H1 (cell line): ENCODE data around the gene ADPRHL1. TPM values are rescaled to one million over a fixed set of nuclear protein-coding genes. Genes with fewer than 3 reads are reported as not detected.

Experiments
- CTCF ChIA-PET: fragments of 300-600 bp; sonication (Branson Sonifier 250); formaldehyde crosslinking; loops from one replicate; lab custom pipeline; 2021; ENCODE audit not compliant: partially characterized antibody; lab: Charles Lee
- POLR2A ChIA-PET: fragments of 300-600 bp; sonication (Branson Sonifier 250); formaldehyde crosslinking; loops from one replicate; lab custom pipeline; 2021; ENCODE audit warnings: inconsistent platforms; ENCODE audit not compliant: partially characterized antibody; lab: Charles Lee
- DNase-seq, 2 experiments: peaks; one replicate each; pipeline versions ENCODE4 v3.0.0 to v3.0.0-alpha.2; 2010 to 2022; ENCODE audit warnings: low spot score in 2 of 2, low read depth in 1 of 2, mixed read lengths in 1 of 2
- FAIRE-seq: peaks from 2 replicates; lab custom pipeline; 2011; peaks lifted over from hg19 to GRCh38; lab: Jason Lieb, UNC
- H2AFZ ChIP-seq: 2 replicates; pipeline ENCODE4 v1.8.1; 2012; ENCODE audit warnings: low read length, inconsistent platforms
- H2AK5ac ChIP-seq: 2 replicates; pipeline ENCODE4 v1.6.1; 2013; ENCODE audit warnings: low read depth, low read length
- H2BK120ac ChIP-seq: replicated peaks from 2 replicates; pipeline ENCODE3; 2013; ENCODE audit warnings: low read depth, low read length, inconsistent platforms
- H2BK12ac ChIP-seq: 2 replicates; pipeline ENCODE4 v1.6.1; 2013; ENCODE audit warnings: low read depth, low read length
- H2BK15ac ChIP-seq: 2 replicates; pipeline ENCODE4 v1.6.1; 2013; ENCODE audit warnings: low read length
- H2BK20ac ChIP-seq: 2 replicates; pipeline ENCODE4 v1.6.1; 2013; ENCODE audit warnings: low read length
- H2BK5ac ChIP-seq: 2 replicates; pipeline ENCODE4 v1.6.1; 2013; ENCODE audit warnings: low read depth, low read length
- H3K14ac ChIP-seq: 2 replicates; pipeline ENCODE4 v1.6.1; 2013; ENCODE audit warnings: inconsistent platforms; ENCODE audit not compliant: insufficient read length
- H3K18ac ChIP-seq: 2 replicates; pipeline ENCODE4 v1.6.1; 2013; ENCODE audit warnings: low read length; ENCODE audit errors: extremely low read depth
- H3K23ac ChIP-seq: 2 replicates; pipeline ENCODE4 v1.6.1; 2013; ENCODE audit warnings: inconsistent platforms; ENCODE audit not compliant: insufficient read length
- H3K23me2 ChIP-seq: 2 replicates; pipeline ENCODE4 v1.6.1; 2013; ENCODE audit warnings: low read depth, low read length
- H3K27ac ChIP-seq: 2 replicates; pipeline ENCODE4 v1.6.1; 2011; ENCODE audit warnings: low read depth, low read length, inconsistent platforms
- H3K27me3 ChIP-seq, 4 experiments: replicated peaks in 1 of 4; 1 replicate in 1 of 4; 2 replicates in 3 of 4; pipeline versions ENCODE4 v1.6.1 to v1.8.1; 2011 to 2013; ENCODE audit warnings: low read length in 3 of 4, mild to moderate bottlenecking in 3 of 4, inconsistent platforms in 2 of 4, mixed read lengths in 2 of 4, moderate library complexity in 1 of 4; ENCODE audit not compliant: control insufficient read depth in 3 of 4, insufficient read depth in 3 of 4; ENCODE audit errors: extremely low read depth in 1 of 4
- H3K36me3 ChIP-seq, 4 experiments: 2 replicates each; pipeline versions ENCODE4 v1.6.1 to v1.8.1; 2011 to 2013; ENCODE audit warnings: mild to moderate bottlenecking in 4 of 4, low read length in 3 of 4, moderate library complexity in 2 of 4, control low read depth in 1 of 4, inconsistent platforms in 1 of 4; ENCODE audit not compliant: insufficient read depth in 4 of 4, control insufficient read depth in 2 of 4
- H3K4ac ChIP-seq: replicated peaks from 2 replicates; pipeline ENCODE3; 2013; ENCODE audit warnings: low read length, low read depth, mixed read lengths, inconsistent platforms; ENCODE audit not compliant: insufficient read length
- H3K4me1 ChIP-seq, 4 experiments: replicated peaks in 1 of 4; 1 replicate in 1 of 4; 2 replicates in 3 of 4; pipeline versions ENCODE4 v1.6.1 to v1.8.1; 2011 to 2013; ENCODE audit warnings: low read length in 3 of 4, inconsistent platforms in 2 of 4, mixed read lengths in 1 of 4; ENCODE audit not compliant: insufficient read depth in 4 of 4, control insufficient read depth in 3 of 4
- H3K4me2 ChIP-seq, 2 experiments: 2 replicates each; pipeline versions ENCODE4 v1.6.1 to v1.8.1; 2011 to 2013; ENCODE audit warnings: low read depth in 2 of 2, low read length in 2 of 2, control low read depth in 1 of 2, inconsistent platforms in 1 of 2, mild to moderate bottlenecking in 1 of 2; ENCODE audit not compliant: insufficient read depth in 1 of 2
- H3K4me3 ChIP-seq, 4 experiments: fragments of 200-600, 300-600 bp in 1 of 4; sonication (generic), shearing (Covaris generic), sonication (Bioruptor Twin) in 1 of 4; 2 replicates each; pipeline versions ENCODE4 v1.5.1 to v1.8.1; 2011 to 2016; ENCODE audit warnings: low read length in 4 of 4, low read depth in 3 of 4, control low read depth in 2 of 4, inconsistent platforms in 2 of 4, mild to moderate bottlenecking in 2 of 4, mixed read lengths in 1 of 4, moderate library complexity in 1 of 4; ENCODE audit not compliant: insufficient read depth in 2 of 4; ENCODE audit errors: extremely low read depth in 1 of 4
- H3K56ac ChIP-seq: replicated peaks from 2 replicates; pipeline ENCODE3; 2013; ENCODE audit warnings: low read depth, mild to moderate bottlenecking, mixed read lengths, low read length, inconsistent platforms; ENCODE audit not compliant: insufficient read length
- H3K79me1 ChIP-seq: 2 replicates; pipeline ENCODE4 v1.6.1; 2013; ENCODE audit warnings: low read depth, low read length, control low read depth
- H3K79me2 ChIP-seq, 2 experiments: 2 replicates each; pipeline versions ENCODE4 v1.6.1 to v1.8.1; 2012 to 2013; ENCODE audit warnings: low read length in 2 of 2, mild to moderate bottlenecking in 2 of 2, inconsistent platforms in 1 of 2; ENCODE audit not compliant: insufficient read depth in 2 of 2, control insufficient read depth in 1 of 2
- H3K9ac ChIP-seq, 4 experiments: replicated peaks in 1 of 4; 1 replicate in 1 of 4; 2 replicates in 3 of 4; pipeline versions ENCODE4 v1.6.1 to v1.8.1; 2011 to 2013; ENCODE audit warnings: low read depth in 3 of 4, low read length in 3 of 4, control low read depth in 2 of 4, mild to moderate bottlenecking in 2 of 4, moderate library complexity in 2 of 4, inconsistent platforms in 1 of 4; ENCODE audit errors: extremely low read depth in 1 of 4
- H3K9me3 ChIP-seq, 2 experiments: 2 replicates each; pipeline versions ENCODE4 v1.6.1 to v1.8.1; 2012 to 2013; ENCODE audit warnings: mild to moderate bottlenecking in 2 of 2, moderate library complexity in 2 of 2, control low read depth in 1 of 2, inconsistent platforms in 1 of 2, low read depth in 1 of 2, low read length in 1 of 2, mixed read lengths in 1 of 2; ENCODE audit not compliant: insufficient read depth in 2 of 2
- H4K20me1 ChIP-seq, 2 experiments: replicated peaks in 1 of 2; 2 replicates each; pipeline versions ENCODE3 to v1.8.1; 2011 to 2013; ENCODE audit warnings: inconsistent platforms in 2 of 2, low read length in 2 of 2, mild to moderate bottlenecking in 1 of 2; ENCODE audit not compliant: insufficient read depth in 2 of 2, control insufficient read depth in 1 of 2
- H4K5ac ChIP-seq: 2 replicates; pipeline ENCODE4 v1.6.1; 2013; ENCODE audit warnings: low read length, low read depth, mixed read lengths, inconsistent platforms; ENCODE audit not compliant: insufficient read length
- H4K8ac ChIP-seq: 2 replicates; pipeline ENCODE4 v1.8.0; 2013; ENCODE audit warnings: mild to moderate bottlenecking, moderate library complexity, low read length, inconsistent platforms; ENCODE audit not compliant: insufficient read depth; ENCODE audit errors: extremely low read depth
- H4K91ac ChIP-seq: replicated peaks from 2 replicates; pipeline ENCODE3; 2013; ENCODE audit warnings: low read length, mixed read lengths, inconsistent platforms; ENCODE audit not compliant: insufficient read length
- ATF2 ChIP-seq: IDR thresholded peaks from 2 replicates; pipeline ENCODE4 v1.6.1; 2012; ENCODE audit warnings: low read length, inconsistent platforms
- CTCF ChIP-seq, 3 experiments: IDR thresholded peaks; 1 replicate in 2 of 3; 2 replicates in 1 of 3; pipeline versions ENCODE4 v1.5.1 to v1.6.1; 2011; ENCODE audit warnings: low read length in 3 of 3, mild to moderate bottlenecking in 3 of 3, inconsistent platforms in 2 of 3, low read depth in 1 of 3, moderate library complexity in 1 of 3; ENCODE audit not compliant: insufficient read depth in 1 of 3; ENCODE audit errors: control extremely low read depth in 1 of 3
- RFX5 ChIP-seq: IDR thresholded peaks from 2 replicates; pipeline ENCODE4 v1.6.1; 2011; ENCODE audit warnings: low read depth, low read length, improper control_type of control experiment, borderline replicate concordance
- SIN3A ChIP-seq, 2 experiments: IDR thresholded peaks in 1 of 2; conservative IDR thresholded peaks in 1 of 2; 2 replicates each; pipeline ENCODE4 v1.6.1; 2011 to 2012; ENCODE audit warnings: low read length in 2 of 2, improper control_type of control experiment in 1 of 2, low read depth in 1 of 2, mild to moderate bottlenecking in 1 of 2
- YY1 ChIP-seq: IDR thresholded peaks from 2 replicates; pipeline ENCODE4 v1.6.1; 2011; ENCODE audit warnings: low read depth, mild to moderate bottlenecking, low read length
- WGBS, 2 experiments: shearing (Covaris generic) in 1 of 2; methylation state at CpG; one replicate each; pipeline versions ENCODE4 v1.1.6 to v1.1.7; 2013 to 2015; ENCODE audit warnings: low lambda C conversion rate in 2 of 2, mixed read lengths in 2 of 2, inconsistent platforms in 1 of 2, low coverage in 1 of 2, missing lambda C conversion rate in 1 of 2; ENCODE audit not compliant: insufficient replicate concordance in 2 of 2, insufficient coverage in 1 of 2, insufficient read length in 1 of 2; ENCODE audit errors: extremely low coverage in 1 of 2, missing lambda C conversion rate in 1 of 2; 5-methylcytosine and 5-hydroxymethylcytosine counted together
- polyA plus RNA-seq, 7 experiments: library from polyadenylated mRNA; depleted of rRNA in 3 of 7; stranded (reverse) in 5 of 7; unstranded in 2 of 7; fragments of >200 nt in 5 of 7; fragments of 200-250 nt in 2 of 7; gene quantifications; 1 replicate in 5 of 7; 2 replicates in 1 of 7; 4 replicates in 1 of 7; pipeline versions ENCODE4 v1.2.1 to v1.2.3, GENCODE V29; 2011 to 2013; ENCODE audit warnings: missing spikeins in 2 of 7, mixed read lengths in 2 of 7
- total RNA-seq: library from RNA; stranded (reverse); fragmentation: NEBNext Ultra II Directional; extraction: Animal tissue kit (Norgen Biotek cat#: 25700); gene quantifications from 2 replicates; pipeline ENCODE4 v1.2.1, GENCODE V29; 2021

ADPRHL1 gene
- total and polyA plus RNA-seq, 2 of the 8 experiments (the other 6 are each of a cell fraction or from before 2014, with no cell fraction given): 0.74 to 1.7 TPM

GRCh38 chr13:113413178-113413897, 40.0 kb downstream of the ADPRHL1 start:
- Histone ChIP-seq H3K4me2 (no peak overlapping the region), H2BK20ac (no peak overlapping the region), H2AK5ac (no peak overlapping the region), H3K23me2 (no peaks in the 10 kb centered on the region), H3K18ac (no peak overlapping the region), H3K4ac (no peak overlapping the region), H4K20me1 (peaks cover 0 to 1% of the 10 kb centered on the region in 2 experiments), H2BK15ac (no peak overlapping the region), H4K91ac (no peak overlapping the region), H3K14ac (no peak overlapping the region), H3K27me3 (no peaks in the 10 kb centered on the region), H3K4me1 (peaks cover 0 to 7% (median 0%) of the 10 kb centered on the region in 4 experiments; a peak in 2 of 7 replicates), H2BK5ac (no peak overlapping the region), H4K8ac (no peak overlapping the region), H3K9me3 (no peaks in the 10 kb centered on the region; a peak in 1 of 4 replicates), H2BK12ac (no peak overlapping the region), H3K56ac (no peak overlapping the region), H3K36me3 (no peaks in the 10 kb centered on the region), H3K27ac (no peak overlapping the region), H3K79me1 (no peaks in the 10 kb centered on the region), H2BK120ac (no peak overlapping the region), H3K79me2 (no peaks in the 10 kb centered on the region), H4K5ac (no peak overlapping the region), H3K23ac (no peak overlapping the region), H2AFZ (no peak overlapping the region), H3K9ac (no peak overlapping the region), H3K4me3 (no peak overlapping the region)
- WGBS, 2 experiments: 90% methylated on average over 30 of the region's 32 CpGs; no CpG with 5 or more reads in 1 of the 2 experiments
- TF ChIP-seq CTCF (IDR thresholded peaks at IDR 0.05; ENCODE audit: control extremely low read depth in 1 of 3, insufficient read depth in 1 of 3, low read depth in 1 of 3, low read length in 3 of 3): no peak
- no peak for TF ChIP-seq RFX5
- TF ChIP-seq ATF2: no peak
- no peak for TF ChIP-seq YY1
- no peak for TF ChIP-seq SIN3A (conservative IDR thresholded peaks at IDR 0.05 in 1 of 2, IDR thresholded peaks at IDR 0.05 in 1 of 2; ENCODE audit: low read depth in 1 of 2, low read length in 2 of 2)
- DNase-seq (no peak), FAIRE-seq (no peak)
- ChIA-PET CTCF (interaction anchor here (1.0 to 2.0 kb wide), 4 partner anchors 10 to 148 kb away, joined by 3 to 5 read pairs (median 4); no protein-coding TSS in a partner anchor), POLR2A (interaction anchor here (0.8 to 0.9 kb wide), 2 partner anchors 19 to 40 kb away, joined by 3 read pairs; no protein-coding TSS in a partner anchor)
